ENCODE measurements around the gene KANK4.

DNA sequence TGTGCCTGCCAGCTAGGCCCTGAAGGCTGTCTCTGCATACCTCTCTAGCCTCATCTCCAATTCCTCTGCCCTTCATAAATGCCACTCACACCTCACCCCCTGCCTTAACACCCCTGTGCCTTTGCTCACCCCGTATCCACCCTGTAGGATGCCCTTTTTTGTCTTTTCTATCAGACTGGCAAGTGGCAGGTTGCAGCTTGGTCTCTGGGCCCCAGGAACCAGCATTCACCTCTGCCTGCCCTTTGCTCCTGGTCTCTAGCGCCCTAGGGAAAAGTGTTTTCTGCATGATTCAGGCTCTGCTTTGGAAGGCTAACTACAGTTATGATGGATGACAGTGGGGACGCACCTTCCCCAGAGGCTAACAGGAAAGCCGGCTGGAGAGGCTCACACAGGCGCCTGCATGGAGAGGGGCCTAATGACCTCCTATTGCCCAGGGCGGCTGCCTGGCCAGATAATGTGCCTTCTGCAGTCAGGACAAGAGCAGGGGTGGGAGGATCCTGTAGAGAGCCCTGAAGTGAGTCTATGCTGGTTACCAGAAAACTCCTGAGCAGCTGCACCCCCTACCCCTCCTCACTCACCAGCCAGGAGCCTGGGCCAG is 11.2 kb downstream of the KANK4 start:
- TF ChIP-seq POLR2AphosphoS5 (IDR thresholded peaks at IDR 0.05; ENCODE audit: borderline replicate concordance, low read depth, low read length) (no peak), EZH2 (IDR thresholded peaks at IDR 0.05) (no peak)

Measured in SK-N-MC (cell line).